CD4-positive, alpha-beta memory T cell (primary cell): ENCODE results near the gene SC5D. TPM values are rescaled to one million over a fixed set of nuclear protein-coding genes. Genes with fewer than 3 reads are reported as not detected.
A peak's percentile ranks its signal among the peaks of the same experiment; 100 is the strongest.

Experiments used
- CTCF ChIA-PET: fragments of 350-600 bp; sonication (Branson Sonifier 250); formaldehyde crosslinking; loops from one replicate; lab custom pipeline; 2021; ENCODE audit warnings: inconsistent platforms; ENCODE audit not compliant: partially characterized antibody; lab: Charles Lee
- POLR2A ChIA-PET: fragments of 350-600 bp; sonication (Branson Sonifier 250); formaldehyde crosslinking; loops from one replicate; lab custom pipeline; 2021; ENCODE audit not compliant: partially characterized antibody; lab: Charles Lee
- DNase-seq, 5 donors: peaks; one replicate each; pipeline versions ENCODE4 v3.0.0 to v3.0.0-alpha.2; 2020 to 2022; ENCODE audit warnings: mixed read lengths in 1 of 5
- H3K27ac ChIP-seq: one replicate; pipeline ENCODE4 v1.7.0; 2013; ENCODE audit warnings: low read depth, low read length
- H3K27me3 ChIP-seq: 2 replicates; pipeline ENCODE4 v1.7.0; 2013; ENCODE audit warnings: mild to moderate bottlenecking, low read length, moderate library complexity; ENCODE audit not compliant: insufficient read depth
- H3K36me3 ChIP-seq: 2 replicates; pipeline ENCODE4 v1.7.0; 2013; ENCODE audit warnings: mild to moderate bottlenecking, low read length, moderate library complexity; ENCODE audit not compliant: insufficient read depth
- H3K4me1 ChIP-seq: 2 replicates; pipeline ENCODE4 v1.7.0; 2013; ENCODE audit warnings: mild to moderate bottlenecking, low read length, moderate library complexity; ENCODE audit not compliant: insufficient read depth
- H3K4me3 ChIP-seq, 2 donors: one replicate each; pipeline ENCODE4 v1.7.0; 2013; ENCODE audit warnings: low read length in 2 of 2, mild to moderate bottlenecking in 1 of 2
- H3K9me3 ChIP-seq, 2 donors: one replicate each; pipeline ENCODE4 v1.7.0; 2013; ENCODE audit warnings: low read length in 2 of 2, control low read depth in 1 of 2; ENCODE audit not compliant: control insufficient read depth in 1 of 2
- H3K27ac Mint-ChIP-seq, 7 donors: one replicate each; pipeline ENCODE4 v1.8.0; 2020 to 2021; ENCODE audit warnings: mixed read lengths in 7 of 7, mild to moderate bottlenecking in 6 of 7, inconsistent platforms in 3 of 7, moderate library complexity in 3 of 7
- H3K27me3 Mint-ChIP-seq, 2 donors: one replicate each; pipeline ENCODE4 v1.8.0; 2020 to 2021; ENCODE audit warnings: mixed read lengths in 2 of 2
- H3K36me3 Mint-ChIP-seq, 2 donors: one replicate each; pipeline ENCODE4 v1.8.0; 2020 to 2021; ENCODE audit warnings: mixed read lengths in 2 of 2, inconsistent platforms in 1 of 2, mild to moderate bottlenecking in 1 of 2
- H3K4me1 Mint-ChIP-seq, 4 donors: one replicate each; pipeline ENCODE4 v1.8.0; 2020 to 2021; ENCODE audit warnings: mixed read lengths in 4 of 4, mild to moderate bottlenecking in 1 of 4
- H3K4me3 Mint-ChIP-seq, 8 donors: one replicate each; pipeline ENCODE4 v1.8.0; 2020 to 2021; ENCODE audit warnings: mixed read lengths in 8 of 8, mild to moderate bottlenecking in 7 of 8, moderate library complexity in 6 of 8, inconsistent platforms in 3 of 8
- H3K9me3 Mint-ChIP-seq, 8 donors: one replicate each; pipeline ENCODE4 v1.8.0; 2020 to 2021; ENCODE audit warnings: mixed read lengths in 8 of 8, mild to moderate bottlenecking in 5 of 8, inconsistent platforms in 3 of 8, moderate library complexity in 1 of 8
- intact Hi-C: fragments of 100-400 bp; cut with micrococcal nuclease; formaldehyde crosslinking; loops from one replicate; pipeline ENCODE4 v1.15.1; 2023
- polyA plus RNA-seq, 2 donors: library from polyadenylated mRNA; unstranded; fragments of 300-500 nt; fragmentation: Illumina TruSeq; gene quantifications; one replicate each; pipeline ENCODE4 v1.2.3, GENCODE V29; 2021
- total RNA-seq, 2 experiments: library from RNA; stranded (reverse); gene quantifications; one replicate each; pipeline ENCODE4 v1.2.3, GENCODE V29; 2021

SC5D gene
- total and polyA plus RNA-seq, 4 experiments from 2014 or later = 8.2 to 28.7 (median 22.0) TPM

DNA sequence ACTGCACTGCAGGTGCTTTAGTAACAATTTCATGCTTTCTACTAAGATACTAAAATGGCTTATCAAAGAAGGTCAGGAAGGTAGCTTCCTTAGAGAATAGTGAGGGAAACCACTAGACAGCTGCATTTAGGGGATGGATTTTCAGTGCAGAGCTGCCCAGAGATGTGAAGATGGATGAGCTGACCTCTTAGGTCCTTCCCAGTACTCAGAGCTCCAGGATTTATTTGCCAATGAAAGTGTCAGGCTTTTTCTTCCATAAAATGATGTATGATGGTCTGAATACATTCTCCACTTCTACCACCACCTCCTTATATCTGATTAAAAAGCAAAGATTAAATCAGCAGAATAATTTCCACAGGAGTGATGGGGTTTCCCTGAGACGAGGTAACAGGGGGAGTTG, 35.0 kb downstream of the SC5D start:
- Mint-ChIP-seq H3K36me3 (no peaks in the 10 kb centered on the region), H3K4me1 (peaks cover 8 to 13% (median 11%) of the 10 kb centered on the region in 4 donors), H3K9me3 (no peaks in the 10 kb centered on the region), H3K27ac (no peak overlapping the region), H3K4me3 (no peak overlapping the region), H3K27me3 (peaks cover 0 to 3% of the 10 kb centered on the region in 2 donors)
- peaks cover 40% of the 10 kb centered on the region for H3K4me1 ChIP-seq
- intact Hi-C loops = loop anchor here (5.0 kb wide), 1 partner anchor 45 kb away; no protein-coding TSS in a partner anchor
- no peak overlapping the region for H3K4me3 ChIP-seq
- POLR2A ChIA-PET = interaction anchor here (0.8 to 5.6 kb wide), 15 partner anchors 12 to 264 kb away, joined by 3 to 81 read pairs (median 4); partner anchors contain the start of genes SC5D, SORL1 and SORL1-AS1
- no peak for DNase-seq
- no peaks in the 10 kb centered on the region for H3K36me3 ChIP-seq
- peak overlapping the region; percentile 31 for H3K27ac ChIP-seq
- CTCF ChIA-PET = interaction anchor here (1.0 to 3.8 kb wide), 7 partner anchors 9 to 264 kb away, joined by 3 to 19 read pairs (median 4); no protein-coding TSS in a partner anchor
- H3K27me3 ChIP-seq = no peaks in the 10 kb centered on the region
- no peaks in the 10 kb centered on the region for H3K9me3 ChIP-seq

DNA sequence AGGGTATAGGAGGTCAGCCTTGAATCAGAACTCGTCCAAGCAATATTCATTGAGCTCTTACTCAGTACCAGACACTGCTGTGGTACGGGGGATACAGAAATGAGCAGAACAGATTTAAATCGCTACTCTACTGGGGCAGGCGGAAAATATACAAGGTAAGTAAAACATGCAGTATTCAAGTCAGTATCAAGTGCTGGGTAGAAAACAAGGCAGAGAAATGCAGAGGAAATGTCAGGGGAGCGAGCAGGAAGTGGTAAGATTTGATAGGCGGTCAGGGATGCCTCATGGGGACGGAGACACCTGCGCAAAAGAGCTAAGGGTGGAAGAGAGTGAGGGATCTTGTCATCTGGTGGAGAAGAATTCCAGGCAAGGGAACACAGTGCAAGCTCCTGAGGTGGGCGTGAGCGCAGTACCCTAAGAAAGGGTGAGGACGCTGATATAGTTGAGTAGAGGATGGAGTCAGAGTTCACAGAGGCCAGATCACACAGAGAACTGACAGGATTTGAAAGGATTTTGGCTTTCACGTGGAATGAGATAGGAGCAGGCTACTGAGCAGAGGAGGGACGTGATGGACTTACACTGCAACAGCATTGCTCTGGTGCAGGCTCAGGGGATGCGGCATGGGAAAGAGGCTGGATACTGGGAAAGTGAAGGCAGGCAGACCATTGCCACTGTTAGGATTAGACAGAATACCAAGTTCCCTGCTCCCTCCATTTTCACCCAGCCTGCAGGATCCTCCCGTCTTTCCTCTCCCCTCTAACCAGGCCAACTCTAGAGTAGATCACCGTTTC, 35.8 kb downstream of the SC5D start:
- H3K27ac ChIP-seq = peak overlapping the region; percentile 31
- H3K4me1 ChIP-seq = peaks cover 40% of the 10 kb centered on the region
- ChIA-PET CTCF (interaction anchor here (0.6 to 3.8 kb wide), 6 partner anchors 9 to 263 kb away, joined by 3 to 19 read pairs (median 3); no protein-coding TSS in a partner anchor), POLR2A (interaction anchor here (0.5 to 5.6 kb wide), 17 partner anchors 12 to 263 kb away, joined by 3 to 81 read pairs (median 4); partner anchors contain the start of genes SC5D, SORL1 and SORL1-AS1)
- intact Hi-C loops = loop anchor here (5.0 kb wide), 1 partner anchor 44 kb away; no protein-coding TSS in a partner anchor
- peaks cover 0 to 2% of the 10 kb centered on the region in 2 donors for H3K27me3 Mint-ChIP-seq
- H3K9me3 Mint-ChIP-seq = no peaks in the 10 kb centered on the region
- H3K27ac Mint-ChIP-seq = no peak overlapping the region
- no peaks in the 10 kb centered on the region for H3K36me3 ChIP-seq
- no peaks in the 10 kb centered on the region for H3K9me3 ChIP-seq
- H3K4me1 Mint-ChIP-seq = peaks cover 8 to 13% (median 11%) of the 10 kb centered on the region in 4 donors
- DNase-seq = peak; percentile 47 to 60 (median 54)
- no peak overlapping the region for H3K4me3 ChIP-seq
- H3K36me3 Mint-ChIP-seq = no peaks in the 10 kb centered on the region
- no peak overlapping the region for H3K4me3 Mint-ChIP-seq
- no peaks in the 10 kb centered on the region for H3K27me3 ChIP-seq

DNA sequence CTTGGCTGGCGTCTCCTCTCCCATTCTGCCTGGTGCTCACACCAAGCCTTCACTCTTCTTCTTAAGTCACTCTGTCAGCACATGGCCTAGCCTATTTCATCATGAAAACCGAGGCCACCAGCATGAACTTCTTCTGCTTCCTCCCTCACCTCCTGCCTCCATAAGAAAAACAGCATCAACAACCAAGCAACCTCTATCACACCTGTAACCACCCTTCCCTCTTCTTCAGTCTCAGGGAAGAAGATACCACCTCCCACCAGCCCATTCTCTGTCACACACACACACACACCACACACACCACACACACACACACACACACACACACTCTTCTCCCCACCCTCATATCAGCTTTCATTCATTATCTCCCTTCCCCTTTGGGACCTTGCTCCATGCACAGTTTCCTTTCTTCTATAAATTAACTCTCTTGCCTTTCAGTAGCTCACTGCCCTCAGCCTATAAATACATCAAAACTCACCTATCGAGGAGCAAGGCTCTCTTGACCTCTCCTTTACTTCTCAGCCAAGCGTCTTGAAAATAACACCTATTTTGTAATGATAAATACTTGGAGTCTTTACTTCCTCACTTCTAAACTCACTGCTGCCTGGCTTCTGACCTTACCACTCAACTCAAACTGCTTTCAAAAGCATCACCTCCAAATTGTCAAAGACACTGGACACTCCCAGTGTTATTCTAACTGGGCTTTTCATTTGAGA, 36.6 kb downstream of the SC5D start:
- Histone ChIP-seq H3K36me3 (no peaks in the 10 kb centered on the region), H3K4me1 (peaks cover 40% of the 10 kb centered on the region), H3K4me3 (no peak overlapping the region), H3K9me3 (no peaks in the 10 kb centered on the region), H3K27me3 (no peaks in the 10 kb centered on the region), H3K27ac (peak overlapping the region; percentile 31)
- peaks cover 10 to 13% (median 11%) of the 10 kb centered on the region in 4 donors for H3K4me1 Mint-ChIP-seq
- peaks cover 0 to 2% of the 10 kb centered on the region in 2 donors for H3K27me3 Mint-ChIP-seq
- no peak overlapping the region for H3K27ac Mint-ChIP-seq
- peak in 3 of 5 donors; percentile 15 to 25 (median 22) for DNase-seq
- H3K4me3 Mint-ChIP-seq = no peak overlapping the region
- H3K36me3 Mint-ChIP-seq = no peaks in the 10 kb centered on the region
- ChIA-PET CTCF (interaction anchor here (0.6 to 3.8 kb wide), 3 partner anchors 8 to 122 kb away, joined by 3 to 19 read pairs (median 6); no protein-coding TSS in a partner anchor), POLR2A (interaction anchor here (0.5 to 5.6 kb wide), 11 partner anchors 14 to 262 kb away, joined by 3 to 81 read pairs (median 5); partner anchors contain the start of genes SC5D, SORL1 and SORL1-AS1)
- intact Hi-C loops = loop anchor here (5.0 kb wide), 1 partner anchor 43 kb away; no protein-coding TSS in a partner anchor
- H3K9me3 Mint-ChIP-seq = no peaks in the 10 kb centered on the region

DNA sequence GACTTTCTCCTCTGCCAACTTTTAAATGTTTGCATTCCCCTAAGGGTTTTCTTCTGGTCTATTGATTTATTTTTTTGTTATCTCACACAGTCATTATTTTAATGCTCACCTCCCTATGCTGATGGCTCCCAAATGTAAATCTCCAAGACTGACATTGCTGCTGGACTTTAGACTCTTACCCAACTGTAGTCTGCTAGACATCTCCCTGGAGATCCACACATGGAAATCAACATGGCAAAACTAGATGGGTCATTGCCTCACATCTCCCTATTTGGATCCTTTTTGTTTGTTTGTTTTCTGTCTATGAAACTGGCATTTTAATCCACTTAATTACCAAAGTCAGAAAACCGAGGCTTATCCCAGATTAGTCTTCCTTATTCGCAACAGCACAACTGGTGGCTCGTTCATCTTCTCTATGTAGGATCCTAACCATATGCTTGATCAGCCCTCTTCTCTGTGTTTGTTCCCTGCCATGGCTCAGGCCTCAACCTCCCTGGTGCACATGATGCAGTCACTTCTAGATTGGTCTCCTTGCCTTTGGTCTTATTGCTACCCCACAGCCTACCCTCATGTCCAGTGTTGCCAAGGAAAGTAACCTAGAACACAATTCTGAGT, 37.3 kb downstream of the SC5D start:
- Mint-ChIP-seq H3K9me3 (no peaks in the 10 kb centered on the region), H3K4me3 (no peak overlapping the region), H3K4me1 (peaks cover 7 to 11% (median 9%) of the 10 kb centered on the region in 4 donors), H3K27ac (no peak overlapping the region), H3K27me3 (peaks cover 0 to 2% of the 10 kb centered on the region in 2 donors), H3K36me3 (no peaks in the 10 kb centered on the region)
- no peaks in the 10 kb centered on the region for H3K27me3 ChIP-seq
- no peak for DNase-seq
- peaks cover 40% of the 10 kb centered on the region for H3K4me1 ChIP-seq
- H3K27ac ChIP-seq = no peak overlapping the region
- ChIA-PET CTCF (no interaction called here), POLR2A (interaction anchor here (5.6 kb wide), 1 partner anchor 121 kb away, joined by 81 read pairs; the partner anchor contains the start of genes SORL1 and SORL1-AS1)
- no peak overlapping the region for H3K4me3 ChIP-seq
- H3K9me3 ChIP-seq = no peaks in the 10 kb centered on the region
- intact Hi-C loops = loop anchor here (5.0 kb wide), 1 partner anchor 42 kb away; no protein-coding TSS in a partner anchor
- no peaks in the 10 kb centered on the region for H3K36me3 ChIP-seq

DNA sequence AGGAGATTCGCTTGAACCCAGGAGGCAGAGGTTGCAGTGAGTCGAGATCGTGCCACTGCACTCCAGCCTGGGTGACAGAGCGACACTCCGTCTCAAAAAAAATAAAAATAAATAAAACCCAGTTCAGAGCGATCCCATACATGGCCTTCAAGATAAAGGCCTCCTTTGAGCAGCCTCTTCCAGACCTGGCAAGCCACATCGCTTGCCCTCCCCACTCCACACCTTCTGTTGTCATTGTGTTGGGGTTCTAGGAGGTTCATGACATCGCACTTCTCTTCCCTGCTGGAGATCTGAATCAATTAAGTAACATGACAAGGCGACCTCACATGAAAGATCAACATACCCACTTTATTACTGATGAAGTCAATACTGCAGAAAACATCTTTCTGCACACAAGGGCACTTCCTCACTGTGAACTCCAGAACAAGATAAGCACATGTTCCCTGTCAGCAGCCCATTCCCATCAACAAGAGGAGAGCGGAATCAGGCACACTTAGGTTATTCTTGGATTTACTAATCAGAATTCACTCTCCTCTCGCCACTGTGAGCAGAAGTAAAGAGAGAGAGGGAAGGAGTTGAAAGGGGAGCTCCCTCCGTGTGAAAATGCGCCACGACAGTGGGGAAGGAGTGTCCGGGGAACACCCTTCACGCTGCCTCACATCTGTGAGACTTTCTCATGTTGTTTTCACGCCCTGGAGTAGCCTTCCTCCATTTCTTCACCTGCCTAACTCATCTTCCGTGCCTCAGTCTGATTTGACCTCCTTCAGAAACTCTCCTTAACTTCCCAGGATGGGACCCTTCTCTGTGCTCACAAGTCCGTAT, 38.3 kb downstream of the SC5D start:
- no peaks in the 10 kb centered on the region for H3K9me3 Mint-ChIP-seq
- Histone ChIP-seq H3K9me3 (no peaks in the 10 kb centered on the region), H3K27ac (no peak overlapping the region), H3K27me3 (no peaks in the 10 kb centered on the region), H3K4me1 (peaks cover 33% of the 10 kb centered on the region), H3K4me3 (no peak overlapping the region), H3K36me3 (no peaks in the 10 kb centered on the region)
- DNase-seq = no peak
- H3K27me3 Mint-ChIP-seq = peaks cover 0 to 2% of the 10 kb centered on the region in 2 donors
- ChIA-PET POLR2A (interaction anchor here (0.8 to 0.9 kb wide), 2 partner anchors 121 to 132 kb away, joined by 3 read pairs; no protein-coding TSS in a partner anchor), CTCF (no interaction called here)
- no peak overlapping the region for H3K4me3 Mint-ChIP-seq
- peaks cover 0 to 8% (median 3%) of the 10 kb centered on the region in 4 donors for H3K4me1 Mint-ChIP-seq
- intact Hi-C loops = no loop called here
- peak overlapping the region in 1 of 7 donors; percentile 16 for H3K27ac Mint-ChIP-seq
- no peaks in the 10 kb centered on the region for H3K36me3 Mint-ChIP-seq
